PC-9 (cell line): Measurements from ENCODE around the gene SEMA7A. TPM values are rescaled to one million over a fixed set of nuclear protein-coding genes. Genes with fewer than 3 reads are reported as not detected.
A peak's percentile ranks its signal among the peaks of the same experiment; 100 is the strongest.
"Not testable (repeated sequence)": the region's sequence is repeated elsewhere in the genome, so short reads cannot be mapped to it uniquely, and the experiment has no call there.

Experiments used
- BruUV-seq: library from RNA; stranded (reverse); fragments of 400-500 nt; replicated peaks from 2 replicates; lab custom pipeline; 2021; lab: Mats Ljungman, UMichigan
- CTCF ChIA-PET: fragments of 300-600 bp; sonication (Branson Sonifier 250); formaldehyde crosslinking; loops from one replicate; lab custom pipeline; 2022; ENCODE audit warnings: antibody characterized with exemption; lab: Charles Lee
- POLR2A ChIA-PET: fragments of 300-600 bp; sonication (Branson Sonifier 250); formaldehyde crosslinking; loops from one replicate; lab custom pipeline; 2022; ENCODE audit warnings: antibody characterized with exemption; ENCODE audit not compliant: unreplicated experiment; lab: Charles Lee
- DNase-seq, 2 experiments: peaks; one replicate each; pipeline versions ENCODE4 v3.0.0 to v3.0.0-alpha.2; 2015 to 2022; ENCODE audit warnings: mixed read lengths in 1 of 2
- H2AFZ ChIP-seq: fragments of 200-600 bp; sonication (generic); 2 replicates; pipeline ENCODE4 v1.8.1; 2017; ENCODE audit warnings: antibody characterized with exemption
- H3F3A ChIP-seq: fragments of 200-600 bp; sonication (generic); 2 replicates; pipeline ENCODE4 v1.8.1; 2017; ENCODE audit warnings: antibody characterized with exemption, mild to moderate bottlenecking, low read depth; ENCODE audit not compliant: insufficient read depth
- H3K27ac ChIP-seq: fragments of 200-600 bp; sonication (generic); 2 replicates; pipeline ENCODE4 v1.6.1; 2016; ENCODE audit warnings: mixed run types
- H3K27me3 ChIP-seq: fragments of 200-600 bp; sonication (generic); 2 replicates; pipeline ENCODE4 v1.6.1; 2016; ENCODE audit warnings: low read depth, mixed run types; ENCODE audit not compliant: insufficient read depth
- H3K36me3 ChIP-seq: fragments of 200-600 bp; sonication (generic); 2 replicates; pipeline ENCODE4 v1.6.1; 2016; ENCODE audit warnings: low read depth, mixed run types
- H3K4me1 ChIP-seq: fragments of 200-600 bp; sonication (generic); replicated peaks from 2 replicates; pipeline ENCODE4 v1.6.1; 2016; ENCODE audit warnings: mixed run types; ENCODE audit not compliant: insufficient read depth
- H3K4me2 ChIP-seq: fragments of 200-600 bp; sonication (generic); 2 replicates; pipeline ENCODE4 v1.6.1; 2017; ENCODE audit warnings: mixed run types
- H3K4me3 ChIP-seq: fragments of 200-600 bp; sonication (generic); 2 replicates; pipeline ENCODE4 v1.6.1; 2016; ENCODE audit warnings: mixed run types
- H3K79me2 ChIP-seq: fragments of 200-600 bp; sonication (generic); 2 replicates; pipeline ENCODE4 v1.6.1; 2017; ENCODE audit warnings: low read depth, mixed run types
- H3K9me2 ChIP-seq: fragments of 200-600 bp; sonication (generic); 2 replicates; pipeline ENCODE4 v1.8.1; 2017; ENCODE audit warnings: mild to moderate bottlenecking; ENCODE audit not compliant: insufficient read depth
- H3K9me3 ChIP-seq: fragments of 200-600 bp; sonication (generic); 2 replicates; pipeline ENCODE4 v1.8.1; 2016; ENCODE audit warnings: low read depth; ENCODE audit not compliant: insufficient read depth
- H4K20me1 ChIP-seq: fragments of 200-600 bp; sonication (generic); 2 replicates; pipeline ENCODE4 v1.8.1; 2017; ENCODE audit not compliant: insufficient read depth
- CTCF ChIP-seq: fragments of 200-600 bp; sonication (generic); conservative IDR thresholded peaks from 2 replicates; pipeline ENCODE4 v1.6.1; 2017; ENCODE audit warnings: mixed run types, antibody characterized with exemption, mild to moderate bottlenecking, moderate library complexity
- EZH2 ChIP-seq: fragments of 200-600 bp; sonication (generic); IDR thresholded peaks from 2 replicates; pipeline ENCODE4 v1.8.0; 2017; ENCODE audit warnings: antibody characterized with exemption, low read depth
- intact Hi-C: fragments of 100-400 bp; cut with micrococcal nuclease; formaldehyde crosslinking; loops from one replicate; pipeline ENCODE4 v1.10.0; 2022; ENCODE audit not compliant: unreplicated experiment
- total RNA-seq: library from RNA; stranded (reverse); gene quantifications from 2 replicates; pipeline ENCODE4 v1.2.3, GENCODE V29; 2021

The SEMA7A gene
- total RNA-seq, 1 experiment from 2014 or later, result 8.3 TPM

GRCh38 chr15:74365598-74366445 is 67.9 kb downstream of the SEMA7A start:
- Histone ChIP-seq H3K36me3 (no peaks in the 10 kb centered on the region), H3K27ac (peak overlapping the region; percentile 86), H3K9me2 (no peaks in the 10 kb centered on the region), H3K4me3 (peak overlapping the region; percentile 86), H3K4me1 (peaks cover 28% of the 10 kb centered on the region), H3K27me3 (no peaks in the 10 kb centered on the region), H4K20me1 (no peaks in the 10 kb centered on the region), H3K4me2 (peak overlapping the region; percentile 78), H3K79me2 (peaks cover 22% of the 10 kb centered on the region), H2AFZ (peak overlapping the region; percentile 87), H3K9me3 (no peaks in the 10 kb centered on the region), H3F3A (no peaks in the 10 kb centered on the region)
- intact Hi-C loops, result no loop called here
- POLR2A ChIA-PET, result no interaction called here
- DNase-seq, result peak; percentile 44 to 59
- no TSS peak for BruUV-seq
- TF ChIP-seq EZH2, result no peak
- TF ChIP-seq CTCF, result no peak
- CTCF ChIA-PET, result interaction anchor here (0.7 kb wide), 1 partner anchor 180 kb away, joined by 19 read pairs; no protein-coding TSS in a partner anchor

GRCh38 chr15:74364936-74365597 is 68.7 kb downstream of the SEMA7A start:
- no peaks in the 10 kb centered on the region for H3K36me3 ChIP-seq
- H3K4me3 ChIP-seq, result peak overlapping the region; percentile 86
- BruUV-seq, result TSS peak; percentile 60
- H3K4me2 ChIP-seq, result peak overlapping the region; percentile 78
- peak overlapping the region; percentile 87 for H2AFZ ChIP-seq
- H3K9me2 ChIP-seq, result no peaks in the 10 kb centered on the region
- H3K4me1 ChIP-seq, result peaks cover 30% of the 10 kb centered on the region
- H3K27me3 ChIP-seq, result no peaks in the 10 kb centered on the region
- H3F3A ChIP-seq, result no peaks in the 10 kb centered on the region
- POLR2A ChIA-PET, result no interaction called here
- intact Hi-C loops, result no loop called here
- no peaks in the 10 kb centered on the region for H3K9me3 ChIP-seq
- H3K79me2 ChIP-seq, result peaks cover 22% of the 10 kb centered on the region
- CTCF ChIA-PET, result no interaction called here
- no peaks in the 10 kb centered on the region for H4K20me1 ChIP-seq
- TF ChIP-seq EZH2 (no peak), CTCF (no peak)
- DNase-seq, result peak in 1 of 2 experiments; percentile 69
- H3K27ac ChIP-seq, result peak overlapping the region; percentile 86

GRCh38 chr15:74362482-74362881 is 71.3 kb downstream of the SEMA7A start:
- Histone ChIP-seq H4K20me1 (no peaks in the 10 kb centered on the region), H3K79me2 (peaks cover 18% of the 10 kb centered on the region), H3K4me1 (peaks cover 33% of the 10 kb centered on the region), H3K9me2 (no peaks in the 10 kb centered on the region), H3K27me3 (no peaks in the 10 kb centered on the region), H3F3A (no peaks in the 10 kb centered on the region), H3K4me3 (no peak overlapping the region), H3K27ac (no peak overlapping the region), H2AFZ (no peak overlapping the region), H3K36me3 (no peaks in the 10 kb centered on the region), H3K9me3 (no peaks in the 10 kb centered on the region), H3K4me2 (no peak overlapping the region)
- no peak for TF ChIP-seq CTCF
- no peak for TF ChIP-seq EZH2
- BruUV-seq, result no TSS peak
- intact Hi-C loops, result no loop called here
- CTCF ChIA-PET, result no interaction called here
- POLR2A ChIA-PET, result interaction anchor here (0.6 kb wide), 1 partner anchor 634 kb away, joined by 3 read pairs; no protein-coding TSS in a partner anchor
- no peak for DNase-seq

- H3K9me2 ChIP-seq, DNase-seq, CTCF ChIA-PET: not testable (repeated sequence)
Measured at GRCh38 chr15:74360855-74361254, 72.9 kb downstream of the SEMA7A start.

DNA sequence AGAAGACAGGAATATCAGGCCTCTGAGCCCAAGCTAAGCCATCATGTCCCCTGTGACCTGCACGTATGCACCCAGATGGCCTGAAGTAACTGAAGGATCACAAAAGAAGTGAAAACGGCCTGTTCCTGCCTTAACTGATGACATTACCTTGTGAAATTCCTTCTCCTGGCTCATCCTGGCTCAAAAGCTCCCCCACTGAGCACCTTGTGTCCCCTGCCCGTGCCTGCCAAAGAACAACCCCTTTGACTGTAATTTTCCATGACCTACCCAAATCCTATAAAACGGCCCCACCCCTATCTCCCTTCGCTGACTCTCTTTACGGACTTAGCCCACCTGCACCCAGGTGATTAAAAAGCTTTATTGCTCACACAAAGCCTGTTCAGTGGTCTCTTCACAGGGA is 74.4 kb downstream of the SEMA7A start:
- H3K9me2 ChIP-seq, POLR2A ChIA-PET, H3K36me3 ChIP-seq, intact Hi-C loops, H3K79me2 ChIP-seq, H3K9me3 ChIP-seq, H3F3A ChIP-seq, H3K27me3 ChIP-seq, BruUV-seq, DNase-seq, H3K27ac ChIP-seq, CTCF ChIA-PET, H3K4me3 ChIP-seq, H4K20me1 ChIP-seq, H2AFZ ChIP-seq, H3K4me2 ChIP-seq: not testable (repeated sequence)
- peaks cover 20% of the 10 kb centered on the region for H3K4me1 ChIP-seq

More at GRCh38 chr15:74360855-74361254, 72.9 kb downstream of the SEMA7A start:
- H2AFZ ChIP-seq, H3F3A ChIP-seq, H4K20me1 ChIP-seq, H3K36me3 ChIP-seq, H3K79me2 ChIP-seq, intact Hi-C loops, H3K4me3 ChIP-seq, BruUV-seq, POLR2A ChIA-PET, H3K4me2 ChIP-seq, H3K27ac ChIP-seq, H3K9me3 ChIP-seq, H3K27me3 ChIP-seq: not testable (repeated sequence)
- H3K4me1 ChIP-seq, result peaks cover 24% of the 10 kb centered on the region
